Activated CD8-positive, alpha-beta memory T cell treated with anti-CD3 and anti-CD28 coated beads for 36 hours (primary cell): ENCODE results near the gene NTMT1. TPM values are rescaled to one million over a fixed set of nuclear protein-coding genes. Genes with fewer than 3 reads are reported as not detected.
"Not testable (repeated sequence)": the region's sequence is repeated elsewhere in the genome, so short reads cannot be mapped to it uniquely, and the experiment has no call there.

Source experiments
- CTCF ChIA-PET: fragments of 350-600 bp; sonication (Branson Sonifier 250); formaldehyde crosslinking; loops from one replicate; lab custom pipeline; 2021; ENCODE audit warnings: antibody characterized with exemption; lab: Charles Lee
- POLR2A ChIA-PET: fragments of 350-600 bp; sonication (Branson Sonifier 250); formaldehyde crosslinking; loops from one replicate; lab custom pipeline; 2021; ENCODE audit warnings: antibody characterized with exemption; lab: Charles Lee
- total RNA-seq, 2 experiments: library from RNA; stranded (reverse); gene quantifications; one replicate each; pipeline ENCODE4 v1.2.3, GENCODE V29; 2021

Gene NTMT1
- total RNA-seq, 2 experiments from 2014 or later: 76.9 to 80.4 TPM

GRCh38 chr9:129656795-129657390 is 30.9 kb downstream of the NTMT1 start:
- ChIA-PET CTCF (interaction anchor here (1.2 to 1.6 kb wide), 2 partner anchors 70 to 81 kb away, joined by 3 to 4 read pairs; no protein-coding TSS in a partner anchor), POLR2A (no interaction called here)

GRCh38 chr9:129661029-129661428 is 35.1 kb downstream of the NTMT1 start:
- POLR2A ChIA-PET: no interaction called here
- CTCF ChIA-PET: no interaction called here

GRCh38 chr9:129662239-129662638 is 36.3 kb downstream of the NTMT1 start:
- CTCF ChIA-PET, POLR2A ChIA-PET: not testable (repeated sequence)

DNA sequence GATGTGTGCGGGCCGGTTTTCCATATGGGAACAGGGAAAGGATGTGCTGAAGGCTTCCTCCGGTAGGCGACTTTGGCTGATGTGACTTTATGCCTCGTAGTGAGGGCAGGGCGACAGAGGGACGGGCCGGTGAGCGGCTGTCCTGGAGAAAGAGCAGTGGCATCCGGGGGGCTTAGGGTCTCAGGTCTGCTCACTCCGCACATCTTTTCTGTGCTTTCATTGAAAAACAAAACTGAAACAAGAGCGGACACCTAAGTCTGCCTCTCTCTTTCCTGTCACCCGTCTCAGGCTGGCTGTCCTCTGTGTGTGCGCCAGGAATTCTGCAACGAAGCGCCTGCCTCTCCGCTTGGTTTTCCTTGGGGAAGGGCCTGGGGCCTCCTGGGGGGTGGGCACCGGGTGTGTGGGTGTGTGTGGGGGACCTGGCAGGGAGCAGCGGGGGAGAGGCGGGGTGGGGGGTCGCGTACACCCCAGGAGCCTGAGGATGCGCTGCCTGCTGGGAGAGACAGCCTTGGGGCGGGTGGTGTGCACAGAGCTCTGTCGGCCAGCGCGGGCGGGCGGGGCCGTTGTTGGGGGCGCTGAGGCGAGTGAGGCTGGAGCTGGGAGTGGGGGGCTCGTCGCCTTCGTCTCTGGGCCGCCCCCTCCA is 38.9 kb downstream of the NTMT1 start:
- POLR2A ChIA-PET: no interaction called here
- CTCF ChIA-PET: no interaction called here

- POLR2A ChIA-PET: no interaction called here
Observed at GRCh38 chr9:129665389-129665775, 39.4 kb downstream of the NTMT1 start, which contains the start of gene PRRX2. Gene PRRX2 (plus strand): TSS chr9:129665647. CDS start chr9:129665868, 221 bp downstream.

DNA sequence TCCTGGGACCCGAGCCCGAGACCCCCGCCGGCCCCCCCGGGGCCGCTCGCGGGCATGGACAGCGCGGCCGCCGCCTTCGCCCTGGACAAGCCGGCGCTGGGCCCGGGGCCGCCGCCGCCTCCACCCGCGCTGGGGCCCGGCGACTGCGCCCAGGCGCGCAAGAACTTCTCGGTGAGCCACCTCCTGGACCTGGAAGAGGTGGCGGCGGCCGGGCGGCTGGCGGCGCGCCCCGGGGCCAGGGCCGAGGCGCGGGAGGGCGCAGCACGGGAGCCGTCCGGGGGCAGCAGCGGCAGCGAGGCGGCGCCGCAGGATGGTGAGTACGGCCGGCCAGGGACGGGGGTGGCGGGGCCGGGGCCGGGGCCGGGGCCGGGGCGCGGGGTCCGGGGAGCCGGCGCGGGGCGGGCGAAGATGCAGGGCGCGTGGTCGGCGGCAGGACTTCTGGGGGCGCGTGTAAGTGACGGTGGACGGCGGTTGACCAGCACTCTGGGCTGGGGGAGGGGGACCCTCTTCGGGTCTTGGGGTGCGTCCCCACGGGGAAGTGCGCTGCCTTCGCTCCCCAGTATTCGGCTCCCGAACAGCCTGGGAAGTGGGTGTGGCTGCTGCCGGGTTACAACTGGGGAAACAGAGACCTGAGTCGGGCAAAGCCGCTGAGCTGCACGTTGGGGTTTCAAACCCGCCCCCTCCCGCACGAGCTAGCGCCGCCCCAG is 40.0 kb downstream of the NTMT1 start:
- ChIA-PET POLR2A (no interaction called here), CTCF (no interaction called here)

More at GRCh38 chr9:129665389-129665775, 39.4 kb downstream of the NTMT1 start, which contains the start of gene PRRX2:
- CTCF ChIA-PET: no interaction called here

GRCh38 chr9:129666575-129666974 is 40.6 kb downstream of the NTMT1 start:
- ChIA-PET POLR2A (no interaction called here), CTCF (no interaction called here)

DNA sequence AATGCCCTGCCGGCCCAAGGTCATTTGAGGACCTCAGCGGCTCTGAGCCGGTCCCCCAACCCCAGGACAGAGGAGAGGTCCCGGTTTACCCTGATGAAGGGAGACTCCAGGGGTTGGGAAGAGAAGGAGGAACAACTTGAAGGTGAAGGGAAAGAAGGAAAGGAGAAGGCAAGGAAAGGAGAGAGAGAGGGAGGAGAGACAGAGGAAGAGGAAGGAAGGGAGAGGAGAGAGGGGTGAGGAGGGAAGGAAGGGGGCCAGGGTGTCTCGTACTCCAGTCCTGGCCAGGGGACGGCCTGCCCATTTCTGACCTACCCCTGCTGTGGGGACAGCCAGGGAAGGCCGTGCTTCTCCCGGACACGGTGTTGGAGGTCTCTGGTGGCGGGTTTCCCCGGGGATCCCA is 41.4 kb downstream of the NTMT1 start:
- POLR2A ChIA-PET: no interaction called here
- CTCF ChIA-PET: no interaction called here

- CTCF ChIA-PET: no interaction called here
- POLR2A ChIA-PET: no interaction called here
Observed at GRCh38 chr9:129667850-129668249, 41.9 kb downstream of the NTMT1 start.

- ChIA-PET CTCF (interaction anchor here (0.6 kb wide), 1 partner anchor 1667 kb away, joined by 3 read pairs; no protein-coding TSS in a partner anchor), POLR2A (no interaction called here)
Observed at GRCh38 chr9:129669141-129669718, 43.3 kb downstream of the NTMT1 start.

GRCh38 chr9:129669946-129670345 is 44.0 kb downstream of the NTMT1 start:
- CTCF ChIA-PET: no interaction called here
- POLR2A ChIA-PET: no interaction called here

DNA sequence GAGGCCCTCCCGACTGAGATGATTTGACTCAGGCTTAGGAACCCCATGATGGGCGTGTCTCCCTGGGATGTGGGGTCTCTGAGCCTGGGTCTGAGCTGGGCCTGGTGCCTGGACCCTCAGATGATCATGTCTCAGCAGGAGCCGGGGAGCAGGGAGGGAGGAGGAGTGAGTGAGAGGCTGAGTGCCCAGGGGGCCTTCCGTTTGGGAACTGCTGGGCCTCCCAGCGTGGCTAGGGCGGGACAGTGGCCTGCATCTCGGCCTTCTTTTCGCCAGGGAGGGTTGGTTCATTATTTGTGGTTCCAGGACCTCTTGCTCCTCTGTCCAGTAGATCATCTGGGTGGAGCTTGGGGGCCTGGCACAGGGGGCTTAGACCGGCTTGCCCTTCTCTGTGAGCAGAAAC is 45.1 kb downstream of the NTMT1 start:
- CTCF ChIA-PET: no interaction called here
- POLR2A ChIA-PET: no interaction called here

- POLR2A ChIA-PET: no interaction called here
- CTCF ChIA-PET: no interaction called here
Observed at GRCh38 chr9:129671519-129671918, 45.6 kb downstream of the NTMT1 start.

DNA sequence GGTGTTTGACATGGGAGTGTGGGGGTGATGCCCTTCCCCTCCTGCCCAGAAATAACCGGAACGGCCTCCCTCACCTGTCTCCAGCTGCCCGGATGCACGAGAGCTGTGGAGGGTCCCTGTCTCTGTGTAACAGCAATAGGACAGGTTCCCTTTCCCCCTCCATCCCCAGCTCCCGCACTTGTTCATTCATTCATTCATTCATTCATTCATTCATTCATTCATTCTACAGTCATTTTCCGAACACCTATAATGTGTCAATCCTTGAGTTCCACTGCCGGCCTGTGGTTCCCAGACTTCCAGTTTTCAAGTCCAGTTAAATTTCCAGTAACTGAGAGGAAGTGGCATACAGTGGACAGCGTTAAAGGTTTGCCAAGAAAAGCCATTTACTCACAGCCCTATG is 46.7 kb downstream of the NTMT1 start:
- ChIA-PET POLR2A (no interaction called here), CTCF (no interaction called here)

DNA sequence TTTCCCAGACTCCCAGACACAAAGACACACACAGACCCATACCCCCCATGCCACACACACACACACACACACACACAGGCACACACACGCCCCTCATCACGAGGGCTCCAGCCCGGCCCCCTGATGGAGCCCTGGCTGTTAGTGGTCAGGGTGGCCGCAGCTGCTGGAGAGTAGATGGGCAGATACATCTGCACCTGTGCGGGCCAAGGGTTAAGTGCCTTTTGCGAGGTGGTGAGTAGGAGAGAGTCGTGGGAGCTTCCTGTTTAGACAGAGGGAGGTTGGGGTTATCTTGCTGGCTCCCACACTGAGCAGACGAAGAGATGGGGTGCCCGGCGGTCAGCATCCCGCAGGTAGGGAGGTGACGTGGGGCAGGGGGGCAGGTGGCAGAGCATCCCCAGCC is 47.6 kb downstream of the NTMT1 start:
- CTCF ChIA-PET: no interaction called here
- POLR2A ChIA-PET: no interaction called here

DNA sequence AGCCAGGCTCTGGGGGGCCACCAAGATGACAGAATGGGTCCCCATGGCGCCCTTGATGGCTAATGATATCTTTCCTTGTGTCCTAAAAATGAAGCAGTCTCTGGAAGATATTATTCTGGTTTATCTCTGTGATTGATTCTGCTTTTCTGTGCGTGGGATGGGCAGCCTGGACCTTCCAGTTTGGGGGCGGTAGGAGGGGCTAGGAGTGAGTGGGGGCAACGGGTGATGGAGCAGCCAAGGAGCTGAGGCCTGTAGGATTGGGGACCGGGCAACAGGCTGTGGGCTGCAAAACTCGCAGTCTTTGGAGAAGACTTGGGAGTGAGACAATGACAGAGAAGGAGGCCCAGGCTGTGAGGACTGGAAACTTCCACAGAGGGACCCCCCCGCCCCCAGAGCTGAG is 48.3 kb downstream of the NTMT1 start:
- CTCF ChIA-PET: no interaction called here
- POLR2A ChIA-PET: no interaction called here

DNA sequence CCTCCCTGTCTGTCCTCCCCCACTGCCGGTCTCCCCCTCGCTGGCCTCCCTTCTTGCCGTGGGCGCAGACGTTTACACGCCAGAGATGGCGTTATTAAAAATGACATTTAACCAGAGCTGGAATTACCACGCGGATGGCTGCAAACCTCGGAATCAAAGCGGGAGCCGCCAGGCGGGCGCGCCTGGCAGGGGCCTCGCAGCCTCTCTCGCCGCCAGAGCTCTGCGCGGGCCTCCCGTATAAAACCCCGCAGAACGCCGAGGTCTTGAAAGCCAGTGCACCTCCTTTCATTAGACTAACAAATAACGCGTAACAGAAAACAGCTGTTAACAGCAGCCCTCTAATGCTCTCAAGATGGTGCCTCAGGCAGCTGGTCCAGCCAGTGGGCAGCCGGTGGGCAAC is 49.7 kb downstream of the NTMT1 start:
- POLR2A ChIA-PET: no interaction called here
- CTCF ChIA-PET: no interaction called here

DNA sequence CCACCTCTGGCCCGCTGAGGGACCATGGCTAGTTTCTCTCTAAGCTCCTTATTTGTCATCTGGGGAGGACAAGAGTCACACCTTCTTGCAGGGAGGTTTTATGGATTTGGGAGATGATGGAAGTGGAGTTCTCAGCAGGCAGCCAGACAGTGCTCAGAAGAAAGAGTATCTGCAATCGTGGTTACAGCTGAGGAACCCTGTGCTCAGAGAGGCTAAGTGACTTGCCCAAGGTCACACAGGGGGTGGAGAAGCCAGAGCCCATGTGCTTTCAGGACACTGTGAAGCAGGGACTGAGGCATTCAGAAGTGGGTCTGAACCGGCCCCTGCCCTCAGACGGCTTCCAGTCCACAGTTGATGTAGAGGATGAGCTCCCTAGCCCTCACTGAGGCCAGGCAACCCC is 50.3 kb downstream of the NTMT1 start:
- ChIA-PET CTCF (no interaction called here), POLR2A (no interaction called here)

DNA sequence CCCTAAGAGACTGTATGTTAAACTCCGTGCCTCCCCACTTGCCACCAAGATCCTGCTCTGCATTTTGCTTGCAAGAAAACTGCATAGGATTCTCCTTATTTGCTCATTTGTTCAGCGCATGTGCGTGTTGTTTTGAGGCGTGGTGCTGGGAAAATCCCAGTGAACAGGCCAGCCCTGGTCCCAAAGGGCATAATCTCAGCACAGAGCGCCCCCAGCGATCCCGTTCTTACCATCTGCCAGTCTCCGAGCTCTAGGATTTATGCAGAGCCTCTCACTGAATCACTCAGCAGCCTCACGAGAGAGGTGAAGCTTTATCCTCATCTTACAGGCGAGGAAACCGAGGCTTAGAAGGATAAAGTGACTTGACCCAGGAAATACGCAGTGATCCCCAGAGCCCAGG is 51.0 kb downstream of the NTMT1 start:
- POLR2A ChIA-PET: no interaction called here

DNA sequence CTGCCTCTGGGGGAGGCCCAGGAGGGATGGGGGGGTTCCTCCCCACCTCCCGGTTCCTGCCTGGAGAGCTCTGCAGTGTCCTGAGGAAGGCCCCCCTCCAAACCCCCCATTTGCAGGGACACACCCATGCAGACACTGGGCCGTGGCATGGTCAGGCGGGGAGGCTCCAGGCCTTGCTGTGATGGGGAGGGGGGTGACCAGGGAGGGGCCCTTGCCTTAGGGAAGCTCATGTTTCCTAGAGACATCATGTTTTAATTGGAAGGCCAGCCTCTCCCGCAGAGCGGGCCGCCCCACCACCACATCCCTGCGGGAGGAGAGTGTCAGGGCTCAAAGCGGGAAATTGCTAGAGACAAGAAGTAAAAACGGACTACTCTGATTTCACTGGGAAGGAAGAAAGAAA is 51.5 kb downstream of the NTMT1 start:
- ChIA-PET CTCF (no interaction called here), POLR2A (no interaction called here)

More for the DNA sequence above, 51.0 kb downstream of the NTMT1 start:
- CTCF ChIA-PET: no interaction called here
